Lower leg skin (tissue), 4 donors: ENCODE data around the gene SLAIN2. TPM values are rescaled to one million over a fixed set of nuclear protein-coding genes. Genes with fewer than 3 reads are reported as not detected.

ENCODE experiments used
- DNase-seq, 2 donors: peaks; one replicate each; pipeline ENCODE4 v3.0.0-alpha.2; 2019; ENCODE audit warnings: low spot score in 2 of 2
- H3K4me3 ChIP-seq: fragments of 200-600 bp; sonication (generic); 2 replicates; pipeline ENCODE4 v1.5.1; 2017; ENCODE audit warnings: mild to moderate bottlenecking, low read depth; ENCODE audit not compliant: poor library complexity, severe bottlenecking
- POLR2A ChIP-seq, 2 donors: fragments of 450-650 bp; IDR thresholded peaks; one replicate each; pipeline ENCODE4 v1.6.1; 2016 to 2017; ENCODE audit warnings: antibody characterized with exemption in 2 of 2, mild to moderate bottlenecking in 1 of 2, moderate library complexity in 1 of 2
- WGBS, 2 donors: methylation state at CpG; one replicate each; pipeline ENCODE4 v1.1.5; 2018; 5-methylcytosine and 5-hydroxymethylcytosine counted together
- intact Hi-C: fragments of 100-400 bp; cut with DNase I; formaldehyde crosslinking; loops from one replicate; pipeline ENCODE4 v1.15.0; 2023; ENCODE audit warnings: low total_unique reads
- total RNA-seq, 4 donors: library from RNA; depleted of rRNA; stranded (reverse); fragments of >200 nt; gene quantifications; one replicate each; pipeline ENCODE4 v1.1.0, GENCODE V29; 2016
- TF ChIP-seq, protein P1 (sequence below), 3 donors: fragments of 450-650 bp; IDR thresholded peaks; one replicate each; pipeline ENCODE4 v1.5.1; 2016; ENCODE audit warnings: antibody characterized with exemption in 3 of 3, mild to moderate bottlenecking in 3 of 3, moderate library complexity in 2 of 3

SLAIN2 gene
- total RNA-seq, 4 donors from 2014 or later: 75.4 to 201 (median 88.6) TPM

DNA sequence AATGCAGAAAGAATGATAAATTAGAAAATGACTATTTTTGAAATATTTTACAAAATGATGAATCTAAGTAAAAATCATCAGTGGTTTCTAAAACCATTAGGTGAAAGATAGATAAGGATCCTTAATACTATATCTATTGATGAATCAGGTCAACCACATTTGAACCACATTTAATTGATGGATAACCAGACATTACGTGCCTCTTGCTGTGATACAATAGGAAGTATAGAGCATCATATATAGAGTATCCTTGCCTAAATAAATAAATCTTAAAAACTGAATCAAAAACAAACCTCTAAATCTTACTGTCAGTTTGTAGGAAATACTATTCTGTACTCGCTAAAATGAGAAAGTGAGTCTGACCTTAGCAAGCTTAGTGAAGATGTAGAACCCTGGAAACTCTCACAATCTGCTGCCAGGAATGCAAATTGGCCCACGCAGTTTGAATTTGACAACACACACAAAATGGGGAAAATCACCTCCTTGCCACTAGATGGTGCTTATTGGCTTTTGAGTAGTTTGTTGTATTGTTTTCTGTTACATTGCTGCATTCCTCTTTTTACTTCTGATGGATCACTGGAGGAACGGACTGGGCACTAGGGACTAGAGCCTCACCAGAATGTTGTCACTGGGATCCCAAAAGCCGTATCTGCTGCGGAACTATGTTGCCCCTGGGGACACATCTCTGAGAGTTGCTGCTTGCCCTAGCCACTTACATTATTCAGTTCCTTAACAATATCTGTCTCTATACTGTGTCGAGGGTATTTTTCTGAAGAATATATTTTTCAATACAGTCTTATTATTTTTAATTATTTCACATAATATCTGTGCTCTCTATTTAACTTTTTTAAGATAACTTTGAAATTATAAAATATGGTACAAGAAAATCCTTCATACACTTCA, 25.4 kb upstream of the SLAIN2 start:
- intact Hi-C loops: no loop called here
- no peak overlapping the region for H3K4me3 ChIP-seq
- DNase-seq: peak in 1 of 2 donors; percentile 39
- 35 to 39% methylated on average over 7 of the region's 7 CpGs for WGBS, 2 donors
- TF ChIP-seq, protein P1, sequence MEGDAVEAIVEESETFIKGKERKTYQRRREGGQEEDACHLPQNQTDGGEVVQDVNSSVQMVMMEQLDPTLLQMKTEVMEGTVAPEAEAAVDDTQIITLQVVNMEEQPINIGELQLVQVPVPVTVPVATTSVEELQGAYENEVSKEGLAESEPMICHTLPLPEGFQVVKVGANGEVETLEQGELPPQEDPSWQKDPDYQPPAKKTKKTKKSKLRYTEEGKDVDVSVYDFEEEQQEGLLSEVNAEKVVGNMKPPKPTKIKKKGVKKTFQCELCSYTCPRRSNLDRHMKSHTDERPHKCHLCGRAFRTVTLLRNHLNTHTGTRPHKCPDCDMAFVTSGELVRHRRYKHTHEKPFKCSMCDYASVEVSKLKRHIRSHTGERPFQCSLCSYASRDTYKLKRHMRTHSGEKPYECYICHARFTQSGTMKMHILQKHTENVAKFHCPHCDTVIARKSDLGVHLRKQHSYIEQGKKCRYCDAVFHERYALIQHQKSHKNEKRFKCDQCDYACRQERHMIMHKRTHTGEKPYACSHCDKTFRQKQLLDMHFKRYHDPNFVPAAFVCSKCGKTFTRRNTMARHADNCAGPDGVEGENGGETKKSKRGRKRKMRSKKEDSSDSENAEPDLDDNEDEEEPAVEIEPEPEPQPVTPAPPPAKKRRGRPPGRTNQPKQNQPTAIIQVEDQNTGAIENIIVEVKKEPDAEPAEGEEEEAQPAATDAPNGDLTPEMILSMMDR (IDR thresholded peaks at IDR 0.05): no peak
- no peak for TF ChIP-seq POLR2A (IDR thresholded peaks at IDR 0.05)

DNA sequence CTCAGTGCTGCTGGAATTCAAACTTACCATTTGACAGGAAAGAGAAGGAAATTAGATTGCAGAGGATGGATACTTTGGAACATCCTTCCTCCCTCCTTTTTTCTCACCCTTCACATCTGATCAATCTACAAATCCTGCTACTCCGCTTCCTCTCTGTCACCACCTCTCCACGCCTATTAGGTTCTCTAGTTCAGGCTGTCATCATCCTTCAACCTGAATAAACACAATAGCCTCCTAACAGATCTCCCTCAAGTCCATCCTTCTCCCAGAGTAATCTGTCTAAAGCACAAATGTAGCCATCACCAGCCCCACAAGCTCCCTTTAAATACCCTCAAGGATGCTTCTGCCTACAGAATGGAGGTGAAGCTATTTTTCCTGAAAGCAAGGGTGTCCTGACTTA, 20.0 kb upstream of the SLAIN2 start:
- intact Hi-C loops: loop anchor here (2.0 kb wide), 1 partner anchor 17 kb away; no protein-coding TSS in a partner anchor
- no peak for TF ChIP-seq POLR2A (IDR thresholded peaks at IDR 0.05)
- TF ChIP-seq, protein P1 (IDR thresholded peaks at IDR 0.05): no peak
- DNase-seq: no peak
- H3K4me3 ChIP-seq: no peak overlapping the region
- WGBS, 2 donors: 78 to 82% methylated on average over 2 of the region's 2 CpGs

DNA sequence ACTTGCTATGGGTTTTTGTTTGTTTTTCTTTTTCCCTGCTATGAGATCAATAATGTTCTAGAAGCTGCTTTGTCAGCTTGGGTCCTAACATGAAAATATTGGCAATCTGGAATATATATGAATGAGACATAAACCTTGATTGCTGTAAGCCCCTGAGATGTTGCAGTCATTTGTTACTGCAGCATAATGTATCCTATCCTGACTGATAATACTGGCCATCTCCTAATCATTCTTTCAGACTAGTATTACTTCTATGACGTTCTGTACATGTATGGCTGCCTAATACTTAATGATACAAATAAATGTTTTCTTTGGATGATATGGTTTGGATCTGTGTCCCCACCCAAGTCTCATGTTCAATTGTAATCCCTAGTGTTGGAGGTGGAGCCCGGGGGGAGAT, 19.3 kb upstream of the SLAIN2 start:
- intact Hi-C loops: no loop called here
- no peak for TF ChIP-seq POLR2A (IDR thresholded peaks at IDR 0.05)
- TF ChIP-seq, protein P1 (IDR thresholded peaks at IDR 0.05): no peak

DNA sequence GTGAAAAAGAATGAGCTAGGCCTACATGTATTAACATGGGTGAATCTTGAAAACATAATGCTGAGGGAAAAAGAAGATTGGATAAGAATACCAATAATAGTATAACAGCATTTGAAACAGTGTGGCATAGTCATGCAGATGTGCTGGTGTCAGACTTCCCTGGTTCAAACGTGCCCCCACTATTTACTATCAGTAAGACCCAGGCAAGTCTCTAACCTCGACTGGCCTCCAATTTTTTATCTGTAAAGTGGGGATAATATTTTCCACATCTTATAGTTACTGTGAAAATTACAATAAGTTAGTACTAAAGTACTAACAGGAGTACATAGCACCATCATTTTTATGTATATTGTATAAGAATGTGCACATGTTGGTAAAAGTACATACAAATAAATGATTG, 17.0 kb upstream of the SLAIN2 start:
- intact Hi-C loops: no loop called here
- 44 to 91% methylated on average over 2 of the region's 2 CpGs for WGBS, 2 donors
- DNase-seq: no peak
- TF ChIP-seq POLR2A (IDR thresholded peaks at IDR 0.05): no peak
- TF ChIP-seq, protein P1 (IDR thresholded peaks at IDR 0.05): no peak
- no peak overlapping the region for H3K4me3 ChIP-seq

More for the DNA sequence above, 19.3 kb upstream of the SLAIN2 start:
- WGBS, 2 donors: 90 to 91% methylated on average over 2 of the region's 2 CpGs
- no peak for DNase-seq
- no peak overlapping the region for H3K4me3 ChIP-seq

DNA sequence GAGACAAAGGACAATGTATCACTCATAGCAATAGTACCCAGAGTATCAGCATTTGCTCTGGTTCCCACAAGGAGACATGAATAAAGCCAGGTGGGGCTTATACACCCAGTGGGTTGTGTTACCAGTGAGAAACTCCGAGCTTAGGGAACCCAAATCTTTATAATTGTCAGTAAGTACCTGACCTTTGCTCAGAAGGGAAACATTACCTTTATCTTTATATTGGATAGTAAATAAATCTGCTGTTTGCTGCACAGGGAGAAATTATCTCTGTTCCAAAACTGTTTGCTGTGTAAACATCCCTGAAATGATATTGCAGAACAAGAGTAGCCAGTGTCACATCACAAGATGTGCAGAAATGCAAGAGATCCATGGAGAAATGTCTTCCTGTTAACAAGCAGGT, 12.1 kb upstream of the SLAIN2 start:
- H3K4me3 ChIP-seq: no peak overlapping the region
- no peak for TF ChIP-seq POLR2A (IDR thresholded peaks at IDR 0.05)
- TF ChIP-seq, protein P1 (IDR thresholded peaks at IDR 0.05): no peak
- intact Hi-C loops: no loop called here
- WGBS, 2 donors: 79 to 88% methylated on average over 1 of the region's 1 CpG
- DNase-seq: no peak
